CD4-positive, alpha-beta T cell treated with Interleukin-12 subunit alpha and Interleukin-12 subunit beta, for 1 hour (primary cell): ENCODE results near the gene EIF2B5.
"Not testable (repeated sequence)": the region's sequence is repeated elsewhere in the genome, so short reads cannot be mapped to it uniquely, and the experiment has no call there.

Experiments used
- DNase-seq: peaks from one replicate; pipeline ENCODE4 v3.0.0-alpha.2; 2020

The EIF2B5 gene

DNA sequence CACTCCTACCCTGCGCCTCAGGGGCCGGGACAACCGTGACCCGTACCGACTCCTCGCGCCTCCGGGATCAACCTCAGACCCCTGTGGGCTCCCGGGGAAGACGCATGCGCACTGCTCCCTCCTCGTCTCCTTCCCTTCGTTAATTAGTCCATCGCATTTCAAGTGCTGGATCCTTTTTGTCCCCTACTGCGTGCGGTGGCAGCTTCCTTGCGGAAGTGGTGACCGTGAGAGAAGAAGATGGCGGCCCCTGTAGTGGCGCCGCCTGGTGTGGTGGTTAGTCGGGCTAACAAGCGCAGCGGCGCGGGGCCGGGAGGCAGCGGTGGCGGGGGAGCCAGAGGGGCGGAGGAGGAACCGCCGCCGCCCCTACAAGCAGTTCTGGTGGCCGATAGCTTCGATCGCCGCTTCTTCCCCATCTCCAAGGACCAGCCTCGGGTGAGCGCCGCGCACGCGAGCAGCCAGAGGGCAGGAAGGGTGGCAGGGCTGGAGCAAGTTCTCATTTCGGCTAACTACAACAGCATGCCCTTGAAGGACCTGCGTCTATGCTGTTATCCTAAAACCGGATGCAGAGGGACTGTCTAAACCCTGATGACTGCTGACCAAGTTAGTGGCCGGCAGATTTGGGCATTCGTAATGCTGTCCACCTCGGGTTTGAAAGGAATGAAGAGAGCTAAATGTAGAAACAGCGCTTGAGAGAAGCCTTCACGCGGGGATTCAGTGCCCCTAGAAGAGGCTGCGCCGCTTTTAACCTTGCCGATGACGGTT, at the start of gene EIF2B5:
TSS of gene EIF2B5 (plus strand) at position 210 of the 762 bp plus-strand sequence. CDS start at position 238, 28 bp downstream.
- DNase-seq: peak; percentile 89

DNA sequence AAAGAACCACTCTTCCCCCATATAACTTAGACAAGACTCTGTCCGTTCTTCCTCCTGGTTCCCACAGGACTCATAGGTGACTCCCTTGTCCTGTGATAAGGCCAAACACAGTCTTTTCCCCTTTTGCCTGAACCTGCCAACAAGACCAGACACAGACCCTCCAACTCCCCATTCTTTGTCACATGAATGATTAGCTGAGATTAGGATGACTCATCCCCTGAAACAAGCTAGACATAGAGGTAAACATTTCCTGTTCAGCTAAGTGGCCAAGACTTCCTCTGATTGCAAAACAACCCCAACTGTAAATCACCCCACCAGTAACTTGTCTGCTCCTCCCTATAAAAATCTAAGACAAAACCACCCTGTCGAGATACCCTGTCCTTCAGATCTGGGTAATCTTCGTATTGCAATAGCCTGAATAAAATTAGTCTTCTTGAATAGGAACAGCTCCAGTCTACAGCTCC, 49.7 kb upstream of the EIF2B5 start:
- DNase-seq: no peak

DNA sequence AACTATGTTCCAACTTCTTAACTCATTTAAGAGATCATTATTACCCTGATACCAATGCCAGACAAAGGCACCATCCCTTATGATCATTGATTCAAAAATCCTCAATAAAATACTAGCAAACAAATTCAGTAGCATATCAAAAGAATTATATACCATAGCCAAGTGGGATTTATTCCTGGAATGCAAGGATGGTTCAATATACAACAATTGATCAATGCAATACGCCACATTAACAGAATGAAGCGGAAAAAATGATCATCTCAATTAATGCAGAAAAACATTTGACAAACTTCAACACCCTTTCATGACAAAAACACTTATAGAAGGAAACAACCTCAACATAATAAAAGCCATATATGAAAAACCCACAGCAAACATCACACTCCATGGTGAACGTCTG, 43.0 kb upstream of the EIF2B5 start:
- DNase-seq: no peak

DNA sequence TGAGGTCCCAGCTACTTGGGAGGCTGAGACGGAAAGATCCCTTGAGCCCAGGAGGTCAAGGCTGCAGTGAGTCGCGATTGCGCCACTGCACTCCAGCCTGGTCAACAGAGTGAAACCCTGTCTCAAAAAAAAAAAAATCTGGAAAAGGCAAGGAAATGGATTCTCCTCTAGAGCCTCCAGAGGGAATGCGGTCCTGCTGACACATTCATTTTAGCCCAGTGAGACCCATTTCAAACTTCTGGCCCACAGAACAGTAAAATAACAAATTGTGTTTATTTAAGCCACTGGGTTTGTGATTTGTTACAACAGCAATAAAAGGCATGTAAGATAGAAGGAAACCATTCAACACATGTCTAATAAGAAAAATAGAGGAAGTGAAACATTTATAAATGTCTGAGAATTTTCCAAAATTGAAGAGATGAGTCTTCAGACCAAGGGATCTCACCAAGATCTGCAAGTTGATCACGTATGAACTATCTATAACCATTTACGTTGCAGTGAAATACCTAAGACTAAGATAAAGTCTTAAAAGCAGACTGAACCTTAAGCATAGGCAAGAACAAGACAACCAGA, 38.3 kb upstream of the EIF2B5 start, which contains the start of gene HTR3E:
TSS of gene HTR3E (plus strand) at position 254 of the 573 bp plus-strand sequence. CDS start 466 bp downstream, outside the sequence.
- no peak for DNase-seq

DNA sequence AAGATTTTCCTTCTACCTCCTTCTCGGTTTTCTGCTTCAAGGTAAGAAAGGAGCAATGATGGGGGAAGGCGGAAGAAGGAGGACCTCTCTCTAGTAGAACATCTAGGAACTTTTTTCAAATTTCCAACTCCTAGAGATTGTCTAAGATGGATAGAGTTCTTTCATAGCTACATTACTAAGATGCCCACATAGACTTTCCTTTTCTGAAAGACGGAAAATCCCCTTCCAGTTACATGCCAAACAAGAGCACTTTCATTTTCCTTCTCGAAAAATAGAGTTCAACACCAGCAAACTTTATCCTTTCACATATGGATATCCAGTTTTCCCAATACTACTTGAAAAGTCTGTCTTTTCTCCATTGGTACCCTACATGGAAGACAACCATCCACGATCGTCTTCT, 37.6 kb upstream of the EIF2B5 start:
- no peak for DNase-seq

DNA sequence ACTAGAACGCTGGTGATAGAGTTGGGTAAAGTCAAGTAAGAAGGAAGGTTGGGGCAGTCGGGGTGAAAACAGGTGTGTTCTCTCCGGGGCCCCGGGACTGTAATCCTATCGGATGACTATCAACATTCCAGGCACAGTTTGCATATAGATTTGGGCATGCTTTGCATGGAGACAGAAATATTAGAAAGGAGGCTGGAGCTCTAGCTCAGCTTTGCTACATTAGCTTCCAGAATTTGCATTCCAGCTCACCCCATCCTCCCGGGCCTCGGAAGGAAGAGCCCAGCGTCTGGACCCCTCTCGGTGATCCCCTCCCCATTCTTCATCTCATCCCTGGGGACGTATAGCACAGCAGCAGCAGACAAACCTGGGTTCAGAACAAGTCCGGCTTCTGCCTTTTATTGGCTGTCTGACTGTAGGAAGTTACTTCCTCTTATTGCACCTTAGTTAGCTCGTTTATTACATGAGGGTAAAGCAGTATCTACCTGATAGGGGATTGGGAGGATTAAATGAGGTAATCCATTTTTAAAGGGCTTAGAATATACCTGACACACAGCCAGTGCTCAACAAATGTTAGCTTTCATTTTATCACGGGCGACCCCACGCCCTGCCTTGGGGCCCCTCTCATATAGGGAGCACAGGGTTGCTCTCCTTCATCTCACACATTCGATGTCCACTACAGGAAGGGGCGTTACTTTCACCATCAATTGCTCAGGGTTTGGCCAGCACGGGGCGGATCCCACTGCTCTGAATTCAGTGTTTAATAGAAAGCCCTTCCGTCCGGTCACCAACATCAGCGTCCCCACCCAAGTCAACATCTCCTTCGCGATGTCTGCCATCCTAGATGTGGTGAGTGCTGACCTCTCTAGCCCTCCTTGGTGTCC, 35.1 kb upstream of the EIF2B5 start:
- no peak for DNase-seq

DNA sequence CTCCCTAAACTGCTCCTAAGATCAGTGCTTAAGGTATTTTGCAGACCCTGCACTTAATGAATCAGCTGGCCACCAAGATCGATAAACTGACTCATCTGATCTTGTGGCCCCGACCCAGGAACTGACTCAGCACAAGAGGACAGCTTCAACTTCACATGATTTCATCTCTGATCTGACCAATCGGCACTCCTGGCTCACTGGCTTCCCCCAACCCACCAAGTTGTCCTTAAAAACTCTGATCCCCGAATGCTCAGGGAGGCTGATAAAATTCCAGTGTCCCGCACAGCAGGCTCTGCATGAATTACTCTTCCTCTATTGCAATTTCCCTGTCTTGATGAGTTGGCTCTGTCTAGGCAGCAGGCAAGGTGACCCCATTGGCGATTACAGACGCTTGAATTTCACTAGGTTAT, 24.8 kb upstream of the EIF2B5 start:
- DNase-seq: no peak

DNA sequence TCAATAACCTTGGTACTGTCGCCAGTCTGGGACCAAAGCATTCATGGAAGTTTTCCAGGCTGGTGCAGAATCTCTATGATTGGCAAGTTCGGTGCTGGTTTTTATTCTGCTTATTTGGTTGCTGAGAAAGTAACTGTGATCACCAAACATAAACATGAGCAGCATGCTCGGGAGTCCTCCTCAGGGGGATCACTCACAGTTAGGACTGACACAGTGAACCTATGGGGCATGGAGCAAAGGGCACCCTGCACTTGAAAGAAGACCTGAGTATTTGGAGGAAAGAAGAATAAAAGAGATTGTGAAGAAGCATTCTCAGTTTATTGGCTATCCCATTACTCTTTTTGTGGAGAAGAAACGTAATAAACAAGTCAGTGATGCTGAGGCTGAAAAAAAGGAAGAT, 19.1 kb upstream of the EIF2B5 start:
- DNase-seq: no peak

DNA sequence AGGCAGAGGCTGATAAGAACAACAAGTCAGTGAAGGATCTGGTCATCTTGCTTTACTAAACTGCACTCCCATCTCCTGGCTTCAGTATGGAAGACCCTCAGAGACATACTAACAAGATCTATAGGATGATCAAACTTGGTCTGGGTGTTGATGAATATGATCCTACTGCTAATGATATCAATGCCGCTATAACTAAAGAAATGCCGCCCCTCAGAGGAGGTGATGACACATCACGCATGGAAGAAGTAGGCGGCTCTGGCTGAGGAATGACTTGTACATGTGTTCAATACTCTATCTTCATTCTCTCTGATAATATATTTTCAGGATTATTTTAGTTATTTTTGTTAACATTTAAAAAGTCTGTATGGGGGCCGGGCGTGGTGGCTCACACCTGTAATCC, 17.5 kb upstream of the EIF2B5 start:
- DNase-seq: no peak

DNA sequence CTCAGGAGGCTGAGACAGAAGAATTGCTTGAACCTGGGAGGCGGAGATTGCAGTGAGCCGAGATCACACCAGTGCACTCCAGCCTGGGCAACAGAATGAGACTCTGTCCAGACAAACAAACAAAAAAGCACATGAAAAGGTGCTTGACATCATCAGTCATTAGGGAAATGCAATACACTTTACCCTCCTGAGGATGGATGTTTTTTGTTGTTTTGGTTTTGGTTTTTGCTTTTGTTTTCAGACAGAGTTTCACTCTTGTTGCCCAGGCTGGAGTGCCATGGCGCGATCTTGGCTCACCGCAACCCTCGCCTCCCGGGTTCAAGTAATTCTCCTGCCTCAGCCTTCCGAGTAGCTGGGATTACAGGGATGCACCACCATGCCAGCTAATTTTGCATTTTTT, 14.1 kb upstream of the EIF2B5 start:
- DNase-seq: not testable (repeated sequence)

DNA sequence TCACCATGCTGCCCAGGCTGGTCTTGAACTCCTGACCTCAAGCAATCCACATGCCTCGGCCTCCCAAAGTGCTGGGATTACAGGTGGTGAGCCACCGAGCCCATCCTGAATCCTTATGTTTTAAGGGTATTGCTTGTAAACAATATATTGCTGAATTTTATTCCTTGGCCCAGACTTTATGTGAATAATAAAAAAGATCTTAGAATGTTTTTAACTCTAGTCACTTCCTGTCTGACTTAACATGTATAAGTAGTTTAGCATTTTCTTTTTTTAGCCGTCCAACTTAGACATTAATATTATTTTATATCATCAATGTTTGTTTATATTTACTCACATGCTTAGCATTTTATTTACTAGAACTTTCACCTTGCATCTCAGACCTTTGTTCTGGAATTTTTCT, 9.2 kb upstream of the EIF2B5 start:
- DNase-seq: no peak

DNA sequence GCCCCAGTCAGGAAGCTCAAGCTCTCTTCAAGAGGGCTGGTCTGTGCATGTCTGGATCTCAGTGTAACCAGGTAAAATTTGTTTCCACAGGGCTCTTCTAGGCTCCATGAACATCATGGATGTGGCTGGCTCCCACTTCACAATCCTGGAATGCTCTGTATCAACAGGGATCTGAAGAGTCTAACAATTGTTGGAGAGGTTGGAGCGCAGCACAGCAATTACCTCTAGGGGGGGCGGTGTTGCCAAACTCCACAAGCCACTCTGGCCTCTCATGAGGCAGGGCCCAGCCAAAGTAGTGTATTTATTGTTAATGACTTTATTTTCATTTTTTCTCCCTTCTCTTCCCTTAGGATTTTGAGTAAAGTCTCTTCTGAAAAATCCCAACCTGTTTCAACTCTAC, 6.1 kb upstream of the EIF2B5 start:
- DNase-seq: no peak

DNA sequence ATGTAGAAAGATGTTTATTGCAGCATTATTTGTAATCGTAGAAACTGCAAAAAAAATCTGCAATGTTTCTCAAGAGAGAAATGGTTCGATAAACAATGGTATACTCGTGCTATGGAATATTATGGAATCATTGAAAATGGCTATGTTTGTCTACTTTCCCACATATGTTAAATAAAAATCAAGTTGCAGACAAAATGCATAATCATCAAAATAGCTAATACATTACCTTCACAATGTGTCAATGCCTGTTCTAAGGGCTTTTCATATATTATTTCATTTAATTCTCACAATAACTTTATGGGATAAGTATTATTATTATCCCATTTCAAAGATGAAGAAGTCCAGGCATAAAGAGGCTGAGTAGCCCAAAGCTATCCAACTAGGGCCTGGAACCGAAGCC, 2.2 kb upstream of the EIF2B5 start:
- DNase-seq: no peak

DNA sequence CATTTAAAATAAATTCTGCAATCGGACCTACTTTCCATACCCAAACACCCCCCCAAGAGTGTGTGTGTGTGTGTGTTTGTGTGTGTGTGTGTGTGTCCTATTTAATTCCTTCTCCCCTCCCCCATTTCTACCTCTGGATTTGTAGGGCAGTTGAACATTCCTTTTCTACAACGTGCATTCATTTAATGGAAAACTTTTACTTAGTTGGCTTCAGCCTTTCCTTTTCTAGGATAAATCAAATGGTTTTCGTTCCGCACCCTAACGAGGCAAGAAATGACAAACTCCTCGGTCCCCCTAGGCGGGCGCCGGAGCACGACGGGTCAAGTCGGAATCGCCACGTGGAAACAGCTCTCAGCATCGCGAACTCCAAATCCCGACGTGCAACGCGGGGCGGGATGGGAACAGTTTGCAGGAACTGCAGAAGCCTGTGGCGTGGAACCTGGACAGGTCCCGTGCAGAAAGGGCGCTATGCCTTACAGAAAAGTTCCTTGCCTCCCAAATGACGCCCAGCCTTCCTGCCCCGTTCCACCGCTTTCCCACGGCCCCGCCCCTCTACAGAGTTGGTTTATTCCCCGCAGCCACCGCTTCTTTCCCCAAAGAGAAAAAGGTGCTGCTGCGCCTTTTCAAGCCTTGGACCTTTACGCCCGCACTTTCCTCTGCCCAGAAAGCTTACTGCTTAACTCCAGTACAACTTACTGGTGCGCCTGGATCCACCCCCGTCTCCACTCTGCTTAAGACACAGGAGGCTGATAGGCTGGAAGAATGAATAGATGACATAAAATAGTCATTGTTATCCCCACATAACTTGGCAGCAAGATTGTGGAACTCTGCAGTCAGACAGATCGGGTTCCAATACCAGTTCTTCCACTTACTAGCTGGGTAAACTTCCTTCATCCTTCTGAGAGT, 1.1 kb upstream of the EIF2B5 start:
- DNase-seq: peak; percentile 39

DNA sequence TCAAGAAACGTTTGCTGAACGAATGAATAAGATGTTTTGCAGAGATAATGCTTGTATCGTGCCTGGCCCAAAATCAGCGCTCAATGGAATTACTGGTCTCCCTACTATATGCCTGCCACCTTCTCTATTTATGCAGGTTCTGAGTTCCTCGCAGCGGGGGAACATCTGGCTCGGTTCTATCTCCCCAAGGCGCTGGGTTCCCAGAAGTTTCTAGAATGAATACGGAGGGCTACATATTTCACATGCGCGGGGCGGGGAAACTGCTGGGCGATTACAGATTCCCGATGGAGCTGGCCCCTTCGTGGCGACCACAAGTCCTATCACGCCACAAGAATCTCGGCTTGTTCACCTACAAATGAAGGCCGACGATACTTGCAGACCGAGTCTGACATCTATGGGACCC, 411 bp upstream of the EIF2B5 start:
- no peak for DNase-seq

DNA sequence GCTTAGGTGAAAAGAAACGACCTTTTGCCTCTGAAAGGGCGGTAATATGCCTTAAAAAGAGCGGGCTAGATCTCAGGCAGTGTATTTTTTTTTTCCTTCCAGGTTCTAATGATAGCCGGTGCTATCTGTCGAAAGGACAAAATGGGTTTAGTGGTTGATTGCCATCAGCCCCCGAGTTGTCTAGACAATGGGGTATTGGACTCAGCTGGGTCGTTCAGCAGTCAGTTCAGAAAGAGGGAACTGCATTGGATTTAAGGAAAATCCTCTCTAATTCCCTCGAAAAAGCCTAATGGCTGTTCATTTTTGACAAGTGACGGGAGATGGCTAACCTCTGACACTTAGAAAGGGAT, 728 bp downstream of the EIF2B5 start:
- no peak for DNase-seq

DNA sequence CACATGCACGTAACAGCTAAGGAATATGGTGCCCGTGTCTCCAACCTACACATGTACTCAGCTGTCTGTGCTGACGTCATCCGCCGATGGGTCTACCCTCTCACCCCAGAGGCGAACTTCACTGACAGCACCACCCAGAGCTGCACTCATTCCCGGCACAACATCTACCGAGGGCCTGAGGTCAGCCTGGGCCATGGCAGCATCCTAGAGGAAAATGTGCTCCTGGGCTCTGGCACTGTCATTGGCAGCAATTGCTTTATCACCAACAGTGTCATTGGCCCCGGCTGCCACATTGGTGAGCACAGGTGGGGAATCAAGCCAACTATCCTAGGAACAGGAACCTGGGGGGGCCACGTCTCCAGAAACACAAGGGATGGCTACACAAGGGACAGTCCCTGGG, 5.3 kb downstream of the EIF2B5 start:
- DNase-seq: no peak

DNA sequence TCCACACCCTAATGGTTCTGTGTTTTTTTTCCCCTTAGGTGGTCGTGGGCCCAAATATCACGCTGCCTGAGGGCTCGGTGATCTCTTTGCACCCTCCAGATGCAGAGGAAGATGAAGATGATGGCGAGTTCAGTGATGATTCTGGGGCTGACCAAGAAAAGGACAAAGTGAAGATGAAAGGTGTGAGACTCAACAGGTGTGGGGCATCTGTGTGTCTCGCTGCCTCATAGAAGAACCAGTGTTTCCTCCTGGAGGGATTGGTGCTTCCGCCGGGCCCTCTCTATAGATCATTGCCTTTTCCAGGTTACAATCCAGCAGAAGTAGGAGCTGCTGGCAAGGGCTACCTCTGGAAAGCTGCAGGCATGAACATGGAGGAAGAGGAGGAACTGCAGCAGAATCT, 7.0 kb downstream of the EIF2B5 start:
- no peak for DNase-seq

DNA sequence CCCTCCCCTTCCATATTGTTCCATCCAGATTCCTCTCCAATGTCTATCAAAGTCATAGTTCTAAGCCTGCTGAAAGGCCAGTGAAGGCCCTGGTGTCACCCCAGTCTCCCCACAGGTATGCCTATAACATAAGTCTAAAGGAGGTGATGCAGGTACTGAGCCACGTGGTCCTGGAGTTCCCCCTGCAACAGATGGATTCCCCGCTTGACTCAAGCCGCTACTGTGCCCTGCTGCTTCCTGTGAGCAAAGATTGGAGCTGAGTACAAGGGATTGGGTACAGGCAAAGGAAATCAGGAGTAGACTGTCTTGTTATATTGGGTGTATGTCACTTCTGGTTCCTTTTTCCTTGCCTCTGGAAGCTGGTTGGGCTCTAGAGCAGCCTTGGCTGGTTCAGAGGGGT, 8.2 kb downstream of the EIF2B5 start:
- DNase-seq: no peak

DNA sequence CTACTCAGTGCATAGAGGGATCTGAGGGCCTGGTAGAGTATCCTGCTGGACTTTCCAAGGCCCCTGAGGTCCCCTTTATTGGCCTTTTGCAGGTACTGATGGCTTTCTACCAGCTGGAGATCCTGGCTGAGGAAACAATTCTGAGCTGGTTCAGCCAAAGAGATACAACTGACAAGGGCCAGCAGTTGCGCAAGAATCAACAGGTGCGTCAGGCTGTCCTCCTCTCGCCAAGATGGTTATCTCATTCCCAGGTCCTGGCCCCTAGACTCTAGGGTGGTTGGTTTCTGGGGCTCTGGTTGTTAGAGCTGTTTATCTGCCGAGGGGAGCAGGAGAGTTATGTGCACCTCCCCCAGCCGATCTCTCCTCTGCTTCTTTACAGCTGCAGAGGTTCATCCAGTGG, 9.3 kb downstream of the EIF2B5 start:
- no peak for DNase-seq

DNA sequence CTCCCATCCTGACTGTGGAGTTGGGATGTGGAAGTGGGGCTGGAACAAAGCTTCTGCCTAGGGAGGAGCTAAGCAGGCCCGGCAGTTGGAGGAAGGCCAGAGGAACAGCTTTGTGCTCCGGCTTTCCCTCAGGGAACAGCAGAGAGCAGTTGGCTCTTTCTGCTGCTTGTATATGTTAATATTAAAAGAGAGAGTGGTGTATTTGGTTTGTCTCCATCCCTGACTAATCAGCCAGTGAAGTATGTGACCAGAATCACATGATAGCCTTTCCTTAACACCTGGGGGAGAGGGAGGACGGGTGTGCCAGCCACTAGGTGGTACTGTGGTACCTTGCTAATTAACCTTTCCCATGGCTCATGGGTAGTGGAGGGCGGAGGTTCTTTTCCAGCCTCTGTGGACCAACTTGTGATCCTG, 10.0 kb downstream of the EIF2B5 start:
- peak; percentile 39 for DNase-seq

DNA sequence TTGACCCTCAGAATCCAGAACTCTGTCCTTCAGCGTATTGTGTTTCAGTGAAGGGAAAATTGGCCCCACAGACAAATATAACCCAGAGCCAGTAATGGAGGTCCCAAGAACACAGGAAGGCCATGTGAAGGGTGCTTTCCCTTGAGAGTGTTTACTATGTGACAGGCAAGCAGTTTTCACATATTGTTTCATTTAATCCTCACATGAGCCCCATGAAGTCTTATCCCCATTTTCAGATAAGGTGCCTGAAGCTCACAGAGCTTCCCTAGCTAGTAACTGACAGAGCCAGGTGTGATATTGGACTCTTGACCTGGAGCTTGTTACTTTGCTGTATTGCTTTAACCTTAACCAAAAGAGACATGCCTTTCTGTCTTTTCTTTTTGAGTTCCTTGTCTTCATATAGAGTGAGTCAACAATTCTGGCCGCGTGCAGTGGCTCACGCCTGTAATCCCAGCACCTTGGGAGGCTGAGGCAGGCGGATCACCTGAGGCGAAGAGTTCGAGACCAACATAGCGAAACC, 10.7 kb downstream of the EIF2B5 start:
- DNase-seq: no peak
